ENCODE results near the gene WHRN.

Gene WHRN

GRCh38 chr9:114413861-114414301 lies 91.4 kb downstream of the WHRN start:
- FAIRE-seq = no peak

GRCh38 chr9:114412048-114412683 lies 93.1 kb downstream of the WHRN start:
- FAIRE-seq = no peak

GRCh38 chr9:114411452-114411851 lies 93.8 kb downstream of the WHRN start:
- no peak for FAIRE-seq

DNA sequence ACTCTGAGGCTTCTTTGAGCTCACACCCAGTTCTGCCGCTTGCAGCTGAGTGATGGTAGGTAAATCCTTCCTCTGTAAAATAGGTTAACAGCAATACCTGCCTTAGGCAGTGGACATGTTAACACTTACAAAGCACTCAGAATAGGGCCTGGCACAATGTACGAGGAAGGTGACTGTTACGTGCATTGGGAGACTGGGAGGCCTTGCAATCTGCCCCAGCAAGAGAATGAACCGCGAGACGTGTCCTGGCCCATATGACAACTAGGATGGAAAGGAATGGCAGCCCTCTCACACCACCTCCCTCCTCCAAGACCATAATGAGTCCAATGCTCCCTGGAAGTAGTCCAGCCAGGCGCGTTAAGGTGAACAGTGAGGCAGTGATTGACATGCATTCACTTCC lies 94.4 kb downstream of the WHRN start:
- no peak for FAIRE-seq

DNA sequence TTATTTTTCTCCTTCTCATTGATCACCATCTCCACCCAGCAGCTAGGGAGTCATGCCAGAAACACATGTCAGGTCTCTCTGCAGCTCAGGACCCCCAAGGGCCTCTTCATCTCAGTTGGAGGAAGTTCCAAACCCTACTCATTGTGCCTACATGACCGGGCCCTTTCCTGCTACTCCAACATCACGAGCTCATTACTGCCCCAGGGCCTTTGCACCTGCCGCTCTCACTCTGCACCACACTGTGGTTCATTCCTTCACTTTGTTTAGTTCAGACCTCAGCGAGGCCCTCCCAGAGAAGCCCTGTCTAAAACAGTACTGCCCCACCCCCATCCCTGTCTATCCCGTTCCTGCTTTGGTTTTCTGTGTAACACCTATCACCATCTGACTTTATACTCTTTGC lies 95.4 kb downstream of the WHRN start:
- no peak for FAIRE-seq

DNA sequence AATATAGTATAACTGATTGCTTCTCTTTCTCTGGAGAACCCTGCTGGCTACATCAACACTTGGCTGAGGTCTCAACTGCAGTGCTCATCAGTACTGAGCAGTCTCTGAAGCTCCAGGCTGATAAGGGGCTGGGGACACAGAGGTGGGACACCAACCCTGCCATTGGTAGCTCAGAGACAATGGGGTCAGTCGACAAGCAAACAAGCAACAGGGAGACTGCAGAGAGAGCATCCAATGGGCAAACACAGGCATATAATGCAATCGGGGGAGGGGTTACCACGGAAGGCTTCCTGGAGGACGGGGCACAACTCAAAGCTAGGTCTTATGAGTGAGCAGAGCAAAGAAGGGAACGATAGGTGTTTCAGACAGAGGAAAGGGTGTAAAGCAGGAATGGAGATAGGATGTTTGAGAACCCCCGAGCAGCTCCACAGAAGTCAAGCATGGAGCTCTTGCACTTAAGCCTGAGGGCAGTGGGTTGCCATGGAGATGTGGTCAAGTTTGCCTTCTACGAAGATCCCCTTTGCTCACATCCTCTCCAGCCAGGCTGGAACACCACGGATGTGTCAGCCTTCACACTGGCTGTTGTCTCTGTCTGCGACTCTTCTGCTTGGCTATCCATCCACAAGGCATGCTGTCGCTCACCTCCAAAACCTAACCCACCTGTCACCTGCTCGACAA lies 96.0 kb downstream of the WHRN start:
- FAIRE-seq = no peak

- FAIRE-seq = no peak
These were observed 96.6 kb downstream of the WHRN start for GRCh38 chr9:114408645-114409044.

GRCh38 chr9:114407889-114408288 lies 97.4 kb downstream of the WHRN start:
- no peak for FAIRE-seq

GRCh38 chr9:114406441-114406840 lies 98.8 kb downstream of the WHRN start:
- FAIRE-seq = no peak

- peak; percentile 66 for FAIRE-seq
These were observed 99.8 kb downstream of the WHRN start for GRCh38 chr9:114405294-114406034.

DNA sequence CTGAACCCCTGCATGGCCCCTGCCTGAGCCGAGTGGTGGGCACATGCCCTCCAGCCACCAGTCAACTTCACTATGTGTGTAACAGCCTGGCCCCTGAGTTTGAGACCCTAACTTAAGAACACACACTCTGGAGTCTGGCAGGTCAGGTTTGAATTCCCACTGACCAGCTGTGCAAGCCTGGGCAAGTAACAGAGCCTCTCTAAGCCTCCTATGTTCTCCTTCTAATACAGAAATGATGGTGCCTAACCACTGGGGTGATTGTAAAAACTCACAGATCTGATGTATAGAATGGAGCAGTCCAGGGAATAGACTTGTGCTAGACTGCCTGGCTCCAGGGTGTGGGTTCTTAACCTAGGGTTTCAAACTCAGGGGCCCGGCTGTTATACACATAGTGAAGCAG lies 100.7 kb downstream of the WHRN start:
- no peak for FAIRE-seq

- FAIRE-seq = no peak
These were observed 102.0 kb downstream of the WHRN start for GRCh38 chr9:114403153-114403756.

DNA sequence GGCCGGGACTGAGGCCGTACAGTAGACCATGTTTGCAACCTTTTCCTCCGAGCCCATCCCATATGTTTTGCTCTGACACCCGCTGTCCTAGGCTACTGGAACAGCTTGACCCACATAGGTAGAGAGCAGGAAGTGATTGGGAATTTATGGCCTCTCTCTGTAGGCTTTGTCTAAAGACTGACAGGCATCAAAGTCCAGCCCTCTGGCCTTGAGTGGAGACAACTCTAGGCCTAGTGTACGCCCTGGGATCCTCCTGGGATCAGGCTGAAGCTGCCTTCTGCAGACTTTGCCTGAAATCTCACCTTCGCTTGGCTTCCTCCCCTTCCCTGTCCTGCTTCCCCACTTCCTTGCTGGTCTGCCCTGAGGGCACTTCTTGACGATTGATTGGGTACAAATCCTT lies 103.9 kb downstream of the WHRN start:
- no peak for FAIRE-seq

- no peak for FAIRE-seq
These were observed 104.5 kb downstream of the WHRN start for GRCh38 chr9:114400772-114401171.

- FAIRE-seq = no peak
These were observed 105.1 kb downstream of the WHRN start for GRCh38 chr9:114400219-114400618.

- FAIRE-seq = no peak
These were observed 105.9 kb downstream of the WHRN start for GRCh38 chr9:114399381-114399780.

DNA sequence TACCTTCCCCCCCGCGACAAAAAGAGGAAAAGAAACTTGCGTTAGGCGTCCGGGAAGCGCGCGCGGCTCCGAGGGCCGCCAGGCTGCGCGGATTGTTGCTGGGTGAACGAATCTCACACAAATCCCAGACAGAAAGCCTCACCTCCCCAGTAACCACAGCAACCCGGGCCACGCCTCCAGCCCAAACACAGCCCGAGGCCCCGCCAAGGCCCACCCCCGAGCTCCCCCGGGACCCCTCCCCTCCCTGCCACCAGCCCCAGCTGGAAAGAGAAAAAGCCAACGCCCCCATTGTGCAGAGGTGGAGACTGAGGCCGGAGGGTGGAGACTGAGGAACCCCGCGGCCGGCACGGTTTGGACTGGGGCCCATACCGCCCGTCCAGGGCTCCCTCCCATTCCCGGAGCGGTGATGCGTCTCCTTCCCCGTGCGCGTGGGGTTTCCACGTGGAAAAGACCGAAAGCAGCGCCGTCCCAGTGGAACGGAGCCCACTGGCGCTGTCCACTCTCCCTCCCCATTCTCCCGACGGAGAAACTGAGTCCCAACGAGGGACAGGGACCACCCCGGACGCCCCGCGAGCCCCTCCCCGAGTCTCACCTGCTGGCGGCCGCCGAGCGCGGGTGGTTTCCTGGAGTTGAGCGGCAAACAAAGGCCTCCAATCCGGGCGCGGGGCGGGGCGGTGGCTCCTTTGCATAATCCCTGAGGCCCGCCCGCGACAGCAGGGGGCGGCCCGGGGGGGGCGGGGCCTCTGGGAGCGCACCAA lies 107.2 kb downstream of the WHRN start:
- no peak for FAIRE-seq

DNA sequence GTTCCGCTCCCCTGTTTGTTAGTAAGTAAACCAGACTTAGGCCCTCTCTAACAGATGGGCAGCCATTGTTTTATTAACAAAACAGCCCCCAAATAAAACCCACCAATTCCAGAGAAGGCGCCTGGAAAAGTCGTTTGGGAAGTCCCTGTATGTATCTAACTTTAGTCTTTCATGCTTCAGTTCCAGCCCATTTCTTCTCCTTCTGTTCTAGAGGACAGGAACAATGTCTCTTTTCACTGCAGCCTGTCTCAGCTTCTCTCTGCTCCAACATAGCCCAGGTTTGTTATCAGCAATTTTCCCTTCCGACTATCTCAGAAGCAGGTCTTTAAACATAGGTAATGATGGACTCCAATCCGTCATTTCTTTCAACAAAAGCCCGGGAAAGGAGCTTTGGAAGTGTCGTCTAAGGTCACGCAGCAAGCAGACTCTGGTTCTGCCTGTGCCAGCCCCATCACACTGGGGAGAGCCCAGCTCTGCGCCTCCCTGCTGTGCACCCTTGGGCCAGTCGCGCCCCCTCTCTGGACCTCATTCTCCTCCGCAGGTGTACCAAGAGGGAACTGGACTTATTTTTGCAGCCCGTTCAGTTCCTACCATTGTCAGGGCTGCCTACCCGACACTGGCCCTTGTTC lies 107.9 kb downstream of the WHRN start:
- FAIRE-seq = no peak

GRCh38 chr9:114396558-114397218 lies 108.6 kb downstream of the WHRN start:
- no peak for FAIRE-seq

- no peak for FAIRE-seq
These were observed 109.5 kb downstream of the WHRN start for GRCh38 chr9:114395768-114396167.

DNA sequence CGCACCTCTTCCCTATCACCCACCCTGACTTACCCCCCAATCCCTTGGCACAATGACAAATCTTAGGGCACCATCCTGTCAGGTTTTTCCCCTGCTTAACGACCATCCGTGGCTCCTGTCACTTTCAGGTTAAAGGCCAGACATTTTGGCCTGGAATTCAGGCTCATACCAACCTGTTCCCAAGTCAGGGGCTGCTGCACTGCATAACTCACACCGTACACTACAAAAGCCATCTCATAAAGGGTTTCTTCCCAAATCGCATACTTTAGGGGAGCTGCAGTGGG lies 110.0 kb downstream of the WHRN start:
- FAIRE-seq = no peak
